ENCODE results near the gene FANCD2.

The FANCD2 gene

DNA sequence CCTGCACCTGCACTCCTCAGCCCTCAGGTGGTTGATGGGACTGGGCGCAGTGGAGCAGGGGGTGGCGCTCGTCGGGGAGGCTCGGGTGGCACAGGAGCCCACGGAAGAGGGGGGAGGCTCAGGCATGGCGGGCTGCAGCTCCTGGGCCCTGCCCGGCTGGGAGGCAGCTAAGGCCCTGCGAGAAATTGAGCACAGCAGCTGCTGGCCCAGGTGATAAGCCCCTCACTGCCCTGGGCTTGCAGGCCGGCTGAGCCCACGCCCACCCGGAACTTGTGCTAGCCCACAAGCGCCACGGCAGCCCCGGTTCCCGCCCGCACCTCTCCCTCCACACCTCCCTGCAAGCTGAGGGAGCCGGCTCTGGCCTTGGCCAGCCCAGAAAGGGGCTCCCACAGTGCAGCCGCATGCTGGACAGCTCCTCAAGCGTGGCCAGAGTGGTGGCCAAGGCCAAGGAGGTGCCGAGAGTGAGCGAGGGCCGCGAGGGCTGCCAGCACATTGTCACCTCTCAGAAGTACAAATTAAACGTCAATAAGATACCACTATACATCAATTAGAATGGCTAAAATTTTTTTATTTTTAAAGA is 110.3 kb downstream of the FANCD2 start:
- TF ChIP-seq, protein P1, sequence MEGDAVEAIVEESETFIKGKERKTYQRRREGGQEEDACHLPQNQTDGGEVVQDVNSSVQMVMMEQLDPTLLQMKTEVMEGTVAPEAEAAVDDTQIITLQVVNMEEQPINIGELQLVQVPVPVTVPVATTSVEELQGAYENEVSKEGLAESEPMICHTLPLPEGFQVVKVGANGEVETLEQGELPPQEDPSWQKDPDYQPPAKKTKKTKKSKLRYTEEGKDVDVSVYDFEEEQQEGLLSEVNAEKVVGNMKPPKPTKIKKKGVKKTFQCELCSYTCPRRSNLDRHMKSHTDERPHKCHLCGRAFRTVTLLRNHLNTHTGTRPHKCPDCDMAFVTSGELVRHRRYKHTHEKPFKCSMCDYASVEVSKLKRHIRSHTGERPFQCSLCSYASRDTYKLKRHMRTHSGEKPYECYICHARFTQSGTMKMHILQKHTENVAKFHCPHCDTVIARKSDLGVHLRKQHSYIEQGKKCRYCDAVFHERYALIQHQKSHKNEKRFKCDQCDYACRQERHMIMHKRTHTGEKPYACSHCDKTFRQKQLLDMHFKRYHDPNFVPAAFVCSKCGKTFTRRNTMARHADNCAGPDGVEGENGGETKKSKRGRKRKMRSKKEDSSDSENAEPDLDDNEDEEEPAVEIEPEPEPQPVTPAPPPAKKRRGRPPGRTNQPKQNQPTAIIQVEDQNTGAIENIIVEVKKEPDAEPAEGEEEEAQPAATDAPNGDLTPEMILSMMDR (IDR thresholded peaks at IDR 0.05) = no peak

DNA sequence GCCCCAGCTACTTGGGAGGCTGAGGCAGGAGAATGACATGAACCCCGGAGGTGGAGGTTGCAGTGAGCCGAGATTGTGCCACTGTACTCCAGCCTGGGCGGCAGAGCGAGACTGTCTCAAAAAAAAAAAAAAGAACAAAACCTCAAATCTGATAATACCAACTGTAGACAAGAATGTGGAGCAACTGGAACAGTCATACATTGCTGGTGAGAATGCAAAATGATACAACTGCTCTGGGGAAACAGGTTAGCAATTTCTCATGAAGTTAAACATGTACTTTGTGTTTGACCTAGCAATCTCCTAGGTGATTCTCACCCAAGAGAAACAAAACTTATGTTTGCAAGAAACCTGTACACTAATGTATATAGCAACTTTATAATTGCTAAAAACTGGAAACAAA is 110.9 kb downstream of the FANCD2 start:
- TF ChIP-seq, protein P1 (IDR thresholded peaks at IDR 0.05) = no peak

DNA sequence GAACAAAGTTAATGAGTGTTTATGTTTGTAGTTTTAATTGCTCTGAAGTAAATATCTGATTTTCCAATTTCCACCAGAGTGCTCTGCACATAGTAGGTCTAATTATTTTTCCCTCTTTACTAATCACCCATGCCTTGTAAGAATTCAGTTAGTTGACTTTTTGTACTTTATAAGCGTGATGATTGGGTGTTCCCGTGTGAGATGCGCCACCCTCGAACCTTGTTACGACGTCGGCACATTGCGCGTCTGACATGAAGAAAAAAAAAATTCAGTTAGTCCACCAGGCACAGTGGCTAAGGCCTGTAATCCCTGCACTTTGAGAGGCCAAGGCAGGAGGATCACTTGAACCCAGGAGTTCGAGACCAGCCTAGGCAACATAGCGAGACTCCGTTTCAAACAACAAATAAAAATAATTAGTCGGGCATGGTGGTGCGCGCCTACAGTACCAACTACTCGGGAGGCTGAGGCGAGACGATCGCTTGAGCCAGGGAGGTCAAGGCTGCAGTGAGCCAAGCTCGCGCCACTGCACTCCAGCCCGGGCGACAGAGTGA is 114.8 kb downstream of the FANCD2 start:
- TF ChIP-seq, protein P1 (IDR thresholded peaks at IDR 0.05) = no peak

DNA sequence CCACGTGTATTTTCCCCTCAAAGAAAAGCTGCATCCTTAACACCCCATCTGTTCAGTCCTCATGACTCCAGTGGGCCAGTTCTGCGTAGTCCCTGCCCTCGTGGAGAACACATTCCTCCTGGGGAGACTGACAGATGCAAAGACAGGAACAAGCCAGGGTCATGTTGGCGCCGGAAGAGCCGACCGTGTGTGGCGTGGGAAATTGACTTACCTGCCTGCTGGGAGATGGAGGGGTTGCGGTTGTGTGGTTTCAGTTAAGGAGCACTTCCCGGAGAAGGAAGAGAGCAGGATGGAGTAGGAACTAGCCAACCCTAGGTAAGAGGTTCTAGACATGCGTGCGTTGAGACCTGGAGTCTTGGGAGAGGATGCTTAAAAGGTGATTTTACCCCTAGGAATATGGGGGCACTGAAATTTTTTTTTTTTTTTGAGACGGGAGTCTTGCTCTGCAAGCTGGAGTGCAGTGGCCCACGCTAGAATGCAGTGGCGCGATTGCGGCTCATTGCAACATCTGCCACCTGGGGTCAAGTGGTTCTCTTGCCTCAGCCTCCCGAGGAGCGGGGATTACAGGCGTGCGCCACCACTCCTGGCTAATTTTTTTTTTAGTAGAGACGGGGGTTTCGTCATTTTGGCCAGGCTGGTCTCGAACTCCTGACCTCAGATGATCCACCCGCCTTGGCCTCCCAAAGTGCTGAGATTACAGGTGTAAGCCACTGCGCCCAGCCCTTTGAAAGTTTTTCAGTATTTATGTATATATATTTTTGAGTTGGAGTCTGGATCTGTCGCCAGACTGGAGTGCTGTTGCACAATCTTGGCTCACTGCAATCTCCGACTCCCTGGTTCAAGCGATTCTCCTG is 116.7 kb downstream of the FANCD2 start:
- TF ChIP-seq, protein P1 (IDR thresholded peaks at IDR 0.05) = no peak

DNA sequence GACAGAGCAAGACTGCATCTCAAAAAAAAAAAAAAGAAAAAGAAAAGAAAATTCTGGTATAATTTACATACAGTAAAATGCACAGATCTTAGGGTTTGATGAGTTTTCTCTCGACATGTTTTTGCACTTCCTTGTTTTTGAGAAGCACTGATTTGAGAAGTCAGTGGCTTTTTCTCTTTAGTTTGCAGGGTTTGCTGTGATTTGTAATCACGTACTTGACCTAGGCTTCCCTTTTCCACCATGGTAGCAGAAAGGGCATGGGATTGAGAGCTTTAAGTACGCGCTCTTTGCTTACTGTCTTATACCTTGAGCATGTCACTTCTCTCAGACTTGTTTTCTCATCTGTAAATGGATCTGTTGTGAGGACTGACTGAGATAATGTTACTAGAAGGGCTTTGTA is 119.4 kb downstream of the FANCD2 start:
- TF ChIP-seq, protein P1 (IDR thresholded peaks at IDR 0.05) = no peak

DNA sequence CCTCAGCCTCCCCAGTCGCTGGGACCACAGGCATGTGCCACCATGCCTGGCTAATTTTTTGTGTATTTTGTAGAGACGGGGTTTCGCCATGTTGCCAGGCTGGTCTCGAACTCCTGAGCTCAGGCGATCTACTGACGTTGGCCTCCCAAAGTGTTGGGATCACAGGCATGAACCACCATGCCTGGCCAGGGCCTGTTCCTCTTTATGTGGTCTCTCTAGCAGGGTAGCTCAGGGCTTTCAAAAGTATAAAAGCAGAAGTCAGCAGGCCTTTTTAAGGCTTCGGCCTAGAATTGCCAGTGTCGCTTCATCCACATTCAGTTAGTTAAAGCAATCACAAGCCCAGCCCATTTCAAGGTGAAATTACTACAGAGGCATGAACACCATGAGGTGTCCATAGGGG is 123.0 kb downstream of the FANCD2 start:
- TF ChIP-seq, protein P1 (IDR thresholded peaks at IDR 0.05) = no peak

DNA sequence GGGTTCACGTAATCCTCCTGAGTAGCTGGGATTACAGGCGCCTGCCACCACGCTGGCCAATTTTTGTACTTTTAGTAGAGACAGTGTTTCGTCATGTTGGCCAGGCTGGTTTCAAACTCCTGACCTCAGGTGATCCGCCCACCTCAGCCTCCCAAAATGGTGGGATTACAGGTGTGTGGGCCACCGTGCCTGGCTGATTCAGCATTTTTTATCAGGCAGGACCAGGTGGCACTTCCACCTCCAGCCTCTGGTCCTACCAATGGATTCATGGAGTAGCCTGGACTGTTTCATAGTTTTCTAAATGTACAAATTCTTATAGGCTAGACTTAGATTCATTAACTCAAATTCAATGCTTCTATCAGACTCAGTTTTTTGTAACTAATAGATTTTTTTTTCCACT is 124.8 kb downstream of the FANCD2 start:
- TF ChIP-seq, protein P1 (IDR thresholded peaks at IDR 0.05) = no peak
